GM12878 (cell line): Measurements from ENCODE around the gene SPATA24. TPM values are rescaled to one million over a fixed set of nuclear protein-coding genes. Genes with fewer than 3 reads are reported as not detected.
A peak's percentile ranks its signal among the peaks of the same experiment; 100 is the strongest.

Source experiments
- BHLHE40 ChIP-seq, 2 experiments: fragments of 450-650 bp in 1 of 2; IDR thresholded peaks; 2 replicates each; pipeline ENCODE4 v1.6.1; 2011 to 2017; ENCODE audit warnings: low read depth in 2 of 2, borderline replicate concordance in 1 of 2, improper control_type of control experiment in 1 of 2, low read length in 1 of 2, mild to moderate bottlenecking in 1 of 2
- BMI1 ChIP-seq: fragments of 450-650 bp; IDR thresholded peaks from 2 replicates; pipeline ENCODE4 v1.6.1; 2016; ENCODE audit warnings: mild to moderate bottlenecking, moderate library complexity, borderline replicate concordance
- BRCA1 ChIP-seq: IDR thresholded peaks from 2 replicates; pipeline ENCODE4 v1.6.1; 2011; ENCODE audit warnings: low read depth, low read length, improper control_type of control experiment
- CBFB ChIP-seq: IDR thresholded peaks from 2 replicates; pipeline ENCODE4 v1.6.1; 2016; ENCODE audit warnings: antibody characterized with exemption, low read depth
- CREM ChIP-seq: IDR thresholded peaks from 2 replicates; pipeline ENCODE4 v1.6.1; 2014; ENCODE audit warnings: antibody characterized with exemption, low read depth
- JUND ChIP-seq: IDR thresholded peaks from 2 replicates; pipeline ENCODE4 v1.6.1; 2012; ENCODE audit warnings: low read depth, mild to moderate bottlenecking, low read length, improper control_type of control experiment, moderate library complexity
- MTA3 ChIP-seq: IDR thresholded peaks from 2 replicates; pipeline ENCODE4 v1.6.1; 2012; ENCODE audit warnings: low read length, inconsistent platforms, borderline replicate concordance
- NFXL1 ChIP-seq: fragments of 450-650 bp; IDR thresholded peaks from 2 replicates; pipeline ENCODE4 v1.6.1; 2017; ENCODE audit warnings: antibody characterized with exemption, mild to moderate bottlenecking, borderline replicate concordance
- NFYA ChIP-seq: IDR thresholded peaks from 2 replicates; pipeline ENCODE4 v1.6.1; 2011; ENCODE audit warnings: low read depth, mild to moderate bottlenecking, low read length, improper control_type of control experiment, borderline replicate concordance
- PAX5 ChIP-seq: IDR thresholded peaks from 2 replicates; pipeline ENCODE4 v1.6.1; 2011; ENCODE audit warnings: low read depth, low read length, borderline replicate concordance
- PAX8 ChIP-seq: fragments of 450-650 bp; IDR thresholded peaks from 2 replicates; pipeline ENCODE4 v1.6.1; 2017; ENCODE audit warnings: mild to moderate bottlenecking, moderate library complexity
- RAD51 ChIP-seq: fragments of 450-650 bp; IDR thresholded peaks from 2 replicates; pipeline ENCODE4 v1.6.1; 2016; ENCODE audit warnings: moderate library complexity, mild to moderate bottlenecking, inconsistent platforms
- RBBP5 ChIP-seq: fragments of 200-600 bp; sonication (generic); conservative IDR thresholded peaks from 2 replicates; pipeline ENCODE4 v1.6.1; 2016
- SIN3A ChIP-seq: IDR thresholded peaks from 2 replicates; pipeline ENCODE4 v1.6.1; 2012; ENCODE audit warnings: low read depth, low read length, improper control_type of control experiment
- SMARCA5 ChIP-seq: fragments of 450-650 bp; IDR thresholded peaks from 2 replicates; pipeline ENCODE4 v1.6.1; 2017; ENCODE audit warnings: mild to moderate bottlenecking
- TARDBP ChIP-seq: IDR thresholded peaks from 2 replicates; pipeline ENCODE4 v1.6.1; 2016; ENCODE audit warnings: borderline replicate concordance
- TBL1XR1 ChIP-seq: IDR thresholded peaks from 2 replicates; pipeline ENCODE4 v1.6.1; 2012; ENCODE audit warnings: low read depth, low read length, improper control_type of control experiment
- TCF12 ChIP-seq: IDR thresholded peaks from 2 replicates; pipeline ENCODE4 v1.6.1; 2011; ENCODE audit warnings: low read depth, mild to moderate bottlenecking, low read length
- ZNF217 ChIP-seq: fragments of 450-650 bp; IDR thresholded peaks from 2 replicates; pipeline ENCODE4 v1.6.1; 2017; ENCODE audit warnings: antibody characterized with exemption, mild to moderate bottlenecking
- ZNF274 ChIP-seq: IDR thresholded peaks from one replicate; pipeline ENCODE4 v1.8.0; 2011; ENCODE audit not compliant: insufficient read length, insufficient read depth
- ZNF622 ChIP-seq: fragments of 450-650 bp; IDR thresholded peaks from 2 replicates; pipeline ENCODE4 v1.6.1; 2017; ENCODE audit warnings: mild to moderate bottlenecking, inconsistent platforms
- ZSCAN29 ChIP-seq: fragments of 450-650 bp; IDR thresholded peaks from 2 replicates; pipeline ENCODE4 v1.6.1; 2017; ENCODE audit warnings: mild to moderate bottlenecking, moderate library complexity
- polyA plus RNA-seq, 11 experiments: library from polyadenylated mRNA; depleted of rRNA in 4 of 11; unstranded in 6 of 11; stranded (reverse) in 5 of 11; fragments of >200 nt; fragmentation: Nextera tagmentation in 4 of 11; fragmentation: Illumina TruSeq in 1 of 11; extraction: Ambion mirVana in 4 of 11; extraction: Trizol in 1 of 11; gene quantifications; 1 replicate in 1 of 11; 2 replicates in 10 of 11; pipeline versions ENCODE4 v1.2.1 to v1.2.3, GENCODE V29; 2011 to 2016; ENCODE audit warnings: inconsistent platforms in 2 of 11, missing spikeins in 2 of 11, low read depth in 1 of 11
- total RNA-seq, 4 experiments: library from RNA; depleted of rRNA in 3 of 4; stranded (reverse); fragments of >200 nt in 3 of 4; fragmentation: Illumina TruSeq in 1 of 4; extraction: Trizol in 1 of 4; gene quantifications; 2 replicates each; pipeline versions ENCODE4 v1.2.1 to v1.2.3, GENCODE V29; 2013 to 2021
- TF ChIP-seq, protein P1 (sequence below): IDR thresholded peaks from 2 replicates; pipeline ENCODE4 v1.6.1; 2011; ENCODE audit warnings: low read depth, mild to moderate bottlenecking, low read length, moderate library complexity, borderline replicate concordance; ENCODE audit errors: extremely low read depth
- TF ChIP-seq, protein P2 (sequence below): fragments of 450-650 bp; IDR thresholded peaks from 2 replicates; pipeline ENCODE4 v1.6.1; 2016; ENCODE audit warnings: mild to moderate bottlenecking, moderate library complexity, borderline replicate concordance
- TF ChIP-seq, protein P3 (sequence below): fragments of 450-650 bp; IDR thresholded peaks from 2 replicates; pipeline ENCODE4 v1.6.1; 2017; ENCODE audit warnings: mild to moderate bottlenecking, moderate library complexity

Gene SPATA24
- total and polyA plus RNA-seq, 10 of the 15 experiments (the other 5 are each of a cell fraction or from before 2014, with no cell fraction given), result 4.1 to 9.8 (median 7.3) TPM

- no peak for TF ChIP-seq JUND
- no peak for TF ChIP-seq NFYA
- no peak for TF ChIP-seq ZSCAN29
- TF ChIP-seq BRCA1, result no peak
- TF ChIP-seq PAX8, result no peak
- no peak for TF ChIP-seq RAD51
- TF ChIP-seq ZNF622, result no peak
- TF ChIP-seq BMI1, result peak; percentile 94
- no peak for TF ChIP-seq NFXL1
- TF ChIP-seq TBL1XR1, result peak; percentile 8; the same call in 1 of the 2 replicates
- no peak for TF ChIP-seq SMARCA5
- no peak for TF ChIP-seq ZNF217
- peak; percentile 71; the same call in 1 of the 2 replicates for TF ChIP-seq SIN3A
- no peak for TF ChIP-seq TARDBP
- TF ChIP-seq BHLHE40 (IDR thresholded peaks at IDR 0.05; ENCODE audit: borderline replicate concordance in 1 of 2, low read depth in 2 of 2, low read length in 1 of 2), result peak; percentile 21 to 63; a peak in 1 of 4 replicates
- TF ChIP-seq, protein P1, sequence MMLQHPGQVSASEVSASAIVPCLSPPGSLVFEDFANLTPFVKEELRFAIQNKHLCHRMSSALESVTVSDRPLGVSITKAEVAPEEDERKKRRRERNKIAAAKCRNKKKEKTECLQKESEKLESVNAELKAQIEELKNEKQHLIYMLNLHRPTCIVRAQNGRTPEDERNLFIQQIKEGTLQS, result no peak
- TF ChIP-seq, protein P2, sequence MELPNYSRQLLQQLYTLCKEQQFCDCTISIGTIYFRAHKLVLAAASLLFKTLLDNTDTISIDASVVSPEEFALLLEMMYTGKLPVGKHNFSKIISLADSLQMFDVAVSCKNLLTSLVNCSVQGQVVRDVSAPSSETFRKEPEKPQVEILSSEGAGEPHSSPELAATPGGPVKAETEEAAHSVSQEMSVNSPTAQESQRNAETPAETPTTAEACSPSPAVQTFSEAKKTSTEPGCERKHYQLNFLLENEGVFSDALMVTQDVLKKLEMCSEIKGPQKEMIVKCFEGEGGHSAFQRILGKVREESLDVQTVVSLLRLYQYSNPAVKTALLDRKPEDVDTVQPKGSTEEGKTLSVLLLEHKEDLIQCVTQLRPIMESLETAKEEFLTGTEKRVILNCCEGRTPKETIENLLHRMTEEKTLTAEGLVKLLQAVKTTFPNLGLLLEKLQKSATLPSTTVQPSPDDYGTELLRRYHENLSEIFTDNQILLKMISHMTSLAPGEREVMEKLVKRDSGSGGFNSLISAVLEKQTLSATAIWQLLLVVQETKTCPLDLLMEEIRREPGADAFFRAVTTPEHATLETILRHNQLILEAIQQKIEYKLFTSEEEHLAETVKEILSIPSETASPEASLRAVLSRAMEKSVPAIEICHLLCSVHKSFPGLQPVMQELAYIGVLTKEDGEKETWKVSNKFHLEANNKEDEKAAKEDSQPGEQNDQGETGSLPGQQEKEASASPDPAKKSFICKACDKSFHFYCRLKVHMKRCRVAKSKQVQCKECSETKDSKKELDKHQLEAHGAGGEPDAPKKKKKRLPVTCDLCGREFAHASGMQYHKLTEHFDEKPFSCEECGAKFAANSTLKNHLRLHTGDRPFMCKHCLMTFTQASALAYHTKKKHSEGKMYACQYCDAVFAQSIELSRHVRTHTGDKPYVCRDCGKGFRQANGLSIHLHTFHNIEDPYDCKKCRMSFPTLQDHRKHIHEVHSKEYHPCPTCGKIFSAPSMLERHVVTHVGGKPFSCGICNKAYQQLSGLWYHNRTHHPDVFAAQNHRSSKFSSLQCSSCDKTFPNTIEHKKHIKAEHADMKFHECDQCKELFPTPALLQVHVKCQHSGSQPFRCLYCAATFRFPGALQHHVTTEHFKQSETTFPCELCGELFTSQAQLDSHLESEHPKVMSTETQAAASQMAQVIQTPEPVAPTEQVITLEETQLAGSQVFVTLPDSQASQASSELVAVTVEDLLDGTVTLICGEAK, result peak; percentile 61; the same call in 1 of the 2 replicates
- peak; percentile 77; the same call in 1 of the 2 replicates for TF ChIP-seq CREM
- TF ChIP-seq RBBP5, result no peak
- no peak; the same call in 1 of the 2 replicates for TF ChIP-seq CBFB
- no peak for TF ChIP-seq MTA3
- TF ChIP-seq PAX5, result 0 out of 2 replicates have a peak, but pooled peaks have one; percentile 7
- TF ChIP-seq TCF12, result 0 out of 2 replicates have a peak, but pooled peaks have one; percentile 1
- no peak for TF ChIP-seq ZNF274
- TF ChIP-seq, protein P3, sequence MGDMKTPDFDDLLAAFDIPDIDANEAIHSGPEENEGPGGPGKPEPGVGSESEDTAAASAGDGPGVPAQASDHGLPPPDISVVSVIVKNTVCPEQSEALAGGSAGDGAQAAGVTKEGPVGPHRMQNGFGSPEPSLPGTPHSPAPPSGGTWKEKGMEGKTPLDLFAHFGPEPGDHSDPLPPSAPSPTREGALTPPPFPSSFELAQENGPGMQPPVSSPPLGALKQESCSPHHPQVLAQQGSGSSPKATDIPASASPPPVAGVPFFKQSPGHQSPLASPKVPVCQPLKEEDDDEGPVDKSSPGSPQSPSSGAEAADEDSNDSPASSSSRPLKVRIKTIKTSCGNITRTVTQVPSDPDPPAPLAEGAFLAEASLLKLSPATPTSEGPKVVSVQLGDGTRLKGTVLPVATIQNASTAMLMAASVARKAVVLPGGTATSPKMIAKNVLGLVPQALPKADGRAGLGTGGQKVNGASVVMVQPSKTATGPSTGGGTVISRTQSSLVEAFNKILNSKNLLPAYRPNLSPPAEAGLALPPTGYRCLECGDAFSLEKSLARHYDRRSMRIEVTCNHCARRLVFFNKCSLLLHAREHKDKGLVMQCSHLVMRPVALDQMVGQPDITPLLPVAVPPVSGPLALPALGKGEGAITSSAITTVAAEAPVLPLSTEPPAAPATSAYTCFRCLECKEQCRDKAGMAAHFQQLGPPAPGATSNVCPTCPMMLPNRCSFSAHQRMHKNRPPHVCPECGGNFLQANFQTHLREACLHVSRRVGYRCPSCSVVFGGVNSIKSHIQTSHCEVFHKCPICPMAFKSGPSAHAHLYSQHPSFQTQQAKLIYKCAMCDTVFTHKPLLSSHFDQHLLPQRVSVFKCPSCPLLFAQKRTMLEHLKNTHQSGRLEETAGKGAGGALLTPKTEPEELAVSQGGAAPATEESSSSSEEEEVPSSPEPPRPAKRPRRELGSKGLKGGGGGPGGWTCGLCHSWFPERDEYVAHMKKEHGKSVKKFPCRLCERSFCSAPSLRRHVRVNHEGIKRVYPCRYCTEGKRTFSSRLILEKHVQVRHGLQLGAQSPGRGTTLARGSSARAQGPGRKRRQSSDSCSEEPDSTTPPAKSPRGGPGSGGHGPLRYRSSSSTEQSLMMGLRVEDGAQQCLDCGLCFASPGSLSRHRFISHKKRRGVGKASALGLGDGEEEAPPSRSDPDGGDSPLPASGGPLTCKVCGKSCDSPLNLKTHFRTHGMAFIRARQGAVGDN, result peak; percentile 80
Measured at GRCh38 chr5:139403787-139404483, at the start of gene SPATA24 (continued).
